ENCODE results near the gene PKDREJ.

PKDREJ gene

GRCh38 chr22:46274381-46274780, 11.2 kb upstream of the PKDREJ start:
- Histone ChIP-seq H3K36me3 (ENCODE audit: control insufficient read depth, low read length) (no peaks in the 10 kb centered on the region), H3F3A (ENCODE audit: control insufficient read depth, insufficient read depth) (no peaks in the 10 kb centered on the region), H3K4me3 (ENCODE audit: low read length) (no peak overlapping the region), H3K9me2 (replicated peaks; ENCODE audit: control insufficient read depth, low read length) (no peaks in the 10 kb centered on the region), H3K4me2 (ENCODE audit: low read length) (no peak overlapping the region), H3K4me1 (ENCODE audit: control insufficient read depth, low read length) (no peaks in the 10 kb centered on the region; the same call in 1 of the 2 replicates), H4K20me1 (ENCODE audit: control insufficient read depth, insufficient read depth, low read depth, low read length) (no peaks in the 10 kb centered on the region), H3K27me3 (ENCODE audit: control insufficient read depth, low read length) (no peaks in the 10 kb centered on the region), H3K27ac (ENCODE audit: low read depth, low read length) (no peak overlapping the region), H3K79me2 (ENCODE audit: control insufficient read depth, low read length) (no peaks in the 10 kb centered on the region), H3K9me3 (ENCODE audit: control insufficient read depth, insufficient read depth, low read length) (peaks cover 6% of the 10 kb centered on the region; the same call in 1 of the 2 replicates)
- TF ChIP-seq CTCF (IDR thresholded peaks at IDR 0.05; ENCODE audit: low read depth, low read length, poor library complexity, severe bottlenecking) = no peak
- TF ChIP-seq EZH2phosphoT487 (IDR thresholded peaks at IDR 0.05; ENCODE audit: borderline replicate concordance, low read length) = no peak

- no peaks in the 10 kb centered on the region for H3K9me2 ChIP-seq (replicated peaks; ENCODE audit: control insufficient read depth, low read length)
- H3K9me3 ChIP-seq (ENCODE audit: control insufficient read depth, insufficient read depth, low read length) = peaks cover 6% of the 10 kb centered on the region; the same call in 1 of the 2 replicates
- H3K4me3 ChIP-seq (ENCODE audit: low read length) = no peak overlapping the region
- H3K4me1 ChIP-seq (ENCODE audit: control insufficient read depth, low read length) = no peaks in the 10 kb centered on the region; the same call in 1 of the 2 replicates
- no peak for TF ChIP-seq EZH2phosphoT487 (IDR thresholded peaks at IDR 0.05; ENCODE audit: borderline replicate concordance, low read length)
- no peak for TF ChIP-seq CTCF (IDR thresholded peaks at IDR 0.05; ENCODE audit: low read depth, low read length, poor library complexity, severe bottlenecking)
- no peaks in the 10 kb centered on the region for H3K79me2 ChIP-seq (ENCODE audit: control insufficient read depth, low read length)
- H3K27ac ChIP-seq (ENCODE audit: low read depth, low read length) = no peak overlapping the region
- no peak overlapping the region for H3K4me2 ChIP-seq (ENCODE audit: low read length)
- no peaks in the 10 kb centered on the region for H3K36me3 ChIP-seq (ENCODE audit: control insufficient read depth, low read length)
- no peaks in the 10 kb centered on the region for H3F3A ChIP-seq (ENCODE audit: control insufficient read depth, insufficient read depth)
- no peaks in the 10 kb centered on the region for H4K20me1 ChIP-seq (ENCODE audit: control insufficient read depth, insufficient read depth, low read depth, low read length)
- H3K27me3 ChIP-seq (ENCODE audit: control insufficient read depth, low read length) = no peaks in the 10 kb centered on the region
These were observed 10.4 kb upstream of the PKDREJ start for GRCh38 chr22:46273432-46274148.

GRCh38 chr22:46272762-46273431, 9.8 kb upstream of the PKDREJ start:
- Histone ChIP-seq H3K4me1 (ENCODE audit: control insufficient read depth, low read length) (no peaks in the 10 kb centered on the region; the same call in 1 of the 2 replicates), H3K9me2 (replicated peaks; ENCODE audit: control insufficient read depth, low read length) (no peaks in the 10 kb centered on the region), H3K4me2 (ENCODE audit: low read length) (no peak overlapping the region), H3K27me3 (ENCODE audit: control insufficient read depth, low read length) (peaks cover 5% of the 10 kb centered on the region), H4K20me1 (ENCODE audit: control insufficient read depth, insufficient read depth, low read depth, low read length) (no peaks in the 10 kb centered on the region), H3K79me2 (ENCODE audit: control insufficient read depth, low read length) (no peaks in the 10 kb centered on the region), H3K36me3 (ENCODE audit: control insufficient read depth, low read length) (no peaks in the 10 kb centered on the region), H3K9me3 (ENCODE audit: control insufficient read depth, insufficient read depth, low read length) (peaks cover 6% of the 10 kb centered on the region; the same call in 1 of the 2 replicates), H3F3A (ENCODE audit: control insufficient read depth, insufficient read depth) (no peaks in the 10 kb centered on the region), H3K27ac (ENCODE audit: low read depth, low read length) (no peak overlapping the region), H3K4me3 (ENCODE audit: low read length) (no peak overlapping the region)
- TF ChIP-seq CTCF (IDR thresholded peaks at IDR 0.05; ENCODE audit: low read depth, low read length, poor library complexity, severe bottlenecking) (no peak), EZH2phosphoT487 (IDR thresholded peaks at IDR 0.05; ENCODE audit: borderline replicate concordance, low read length) (no peak)

Measured in DOHH2 (cell line).